ENCODE results near the gene BIN1.

Gene BIN1

GRCh38 chr2:127103243-127104165 is 3.5 kb downstream of the BIN1 start:
- DNase-seq (ENCODE audit: low read depth in 2 of 2): no peak

GRCh38 chr2:127102521-127103242 is 4.3 kb downstream of the BIN1 start:
- no peak for DNase-seq (ENCODE audit: low read depth in 2 of 2)

- DNase-seq (ENCODE audit: low read depth in 2 of 2): no peak
These were observed 5.0 kb downstream of the BIN1 start for GRCh38 chr2:127101756-127102477.

GRCh38 chr2:127101048-127101611 is 5.8 kb downstream of the BIN1 start:
- no peak for DNase-seq (ENCODE audit: low read depth in 2 of 2)

- no peak for DNase-seq (ENCODE audit: low read depth in 2 of 2)
These were observed 6.5 kb downstream of the BIN1 start for GRCh38 chr2:127100251-127101047.

- no peak for DNase-seq (ENCODE audit: low read depth in 2 of 2)
These were observed 8.2 kb downstream of the BIN1 start for GRCh38 chr2:127098711-127099110.

- DNase-seq (ENCODE audit: low read depth in 2 of 2): no peak
These were observed 8.9 kb downstream of the BIN1 start for GRCh38 chr2:127097841-127098651.

- no peak for DNase-seq (ENCODE audit: low read depth in 2 of 2)
These were observed 9.5 kb downstream of the BIN1 start for GRCh38 chr2:127097471-127097765.

- no peak for DNase-seq (ENCODE audit: low read depth in 2 of 2)
These were observed 10.1 kb downstream of the BIN1 start for GRCh38 chr2:127096718-127097470.

- no peak for DNase-seq (ENCODE audit: low read depth in 2 of 2)
These were observed 10.7 kb downstream of the BIN1 start for GRCh38 chr2:127096280-127096679.

- DNase-seq (ENCODE audit: low read depth in 2 of 2): no peak
These were observed 11.2 kb downstream of the BIN1 start for GRCh38 chr2:127095784-127096183.

GRCh38 chr2:127095367-127095641 is 11.7 kb downstream of the BIN1 start:
- no peak for DNase-seq (ENCODE audit: low read depth in 2 of 2)

- DNase-seq (ENCODE audit: low read depth in 2 of 2): no peak
These were observed 12.2 kb downstream of the BIN1 start for GRCh38 chr2:127094509-127095366.

- DNase-seq (ENCODE audit: low read depth in 2 of 2): no peak
These were observed 13.2 kb downstream of the BIN1 start for GRCh38 chr2:127093648-127094210.

- no peak for DNase-seq (ENCODE audit: low read depth in 2 of 2)
These were observed 13.9 kb downstream of the BIN1 start for GRCh38 chr2:127092901-127093516.

- no peak for DNase-seq (ENCODE audit: low read depth in 2 of 2)
These were observed 14.6 kb downstream of the BIN1 start for GRCh38 chr2:127092306-127092705.

GRCh38 chr2:127091886-127092285 is 15.1 kb downstream of the BIN1 start:
- no peak for DNase-seq (ENCODE audit: low read depth in 2 of 2)

GRCh38 chr2:127091148-127091547 is 15.8 kb downstream of the BIN1 start:
- no peak for DNase-seq (ENCODE audit: low read depth in 2 of 2)

Data from stimulated activated CD4-positive, alpha-beta T cell treated with anti-CD3 and anti-CD28 coated beads, Interleukin-15, amount 100 ng/mL, for 48 hours (primary cell).